Pancreas (tissue), 10 donors: ENCODE results near the gene TLCD5. TPM values are rescaled to one million over a fixed set of nuclear protein-coding genes. Genes with fewer than 3 reads are reported as not detected.

ENCODE experiments used
- ATAC-seq, 4 donors: fragments of 200-7000 bp; cut with Tn5 transposase; one replicate each; pipeline versions ENCODE4 v1.8.0 to v1.9.1; 2020; ENCODE audit warnings: mild to moderate bottlenecking in 4 of 4, moderate library complexity in 4 of 4
- DNase-seq, 6 donors: peaks; one replicate each; pipeline ENCODE4 v3.0.0-alpha.2; 2020
- FAIRE-seq: peaks from 2 replicates; lab custom pipeline; 2012; peaks lifted over from hg19 to GRCh38; lab: Jason Lieb, UNC
- H3K27ac ChIP-seq, 4 donors: fragments of 200-600 bp; sonication (generic); 1 replicate in 3 of 4; 2 replicates in 1 of 4; pipeline versions ENCODE4 v1.5.0 to v1.8.0; 2020
- H3K27me3 ChIP-seq, 4 donors: fragments of 200-600 bp; one replicate each; pipeline ENCODE4 v1.8.0; 2021
- H3K36me3 ChIP-seq, 3 donors: fragments of 200-600 bp; sonication (generic) in 1 of 3; one replicate each; pipeline versions ENCODE4 v1.5.0 to v1.8.0; 2020 to 2021
- H3K4me1 ChIP-seq, 3 donors: fragments of 200-600 bp; one replicate each; pipeline ENCODE4 v1.8.0; 2021
- H3K4me3 ChIP-seq, 4 donors: fragments of 200-600 bp; sonication (generic) in 2 of 4; one replicate each; pipeline versions ENCODE4 v1.5.0 to v1.8.0; 2020 to 2021
- H3K9me3 ChIP-seq, 4 donors: fragments of 200-600 bp; one replicate each; pipeline ENCODE4 v1.8.0; 2021
- CTCF ChIP-seq, 4 donors: fragments of 200-600 bp; sonication (generic) in 3 of 4; IDR thresholded peaks; one replicate each; pipeline versions ENCODE4 v1.5.0 to v1.8.0; 2021; ENCODE audit warnings: antibody characterized with exemption in 4 of 4
- WGBS, 2 donors: extraction: QIAGEN DNeasy Blood & Tissue Kit; methylation state at CpG; one replicate each; pipeline ENCODE4 v1.1.7; 2013; 5-methylcytosine and 5-hydroxymethylcytosine counted together
- intact Hi-C, 3 donors: fragments of 100-400 bp; cut with DNase I; formaldehyde crosslinking; loops; one replicate each; pipeline versions ENCODE4 v1.11.1 to v1.14.2; 2022
- polyA plus RNA-seq, 2 donors: library from polyadenylated mRNA; stranded (reverse); fragments of 200-250 nt; gene quantifications; one replicate each; pipeline ENCODE4 v1.2.3, GENCODE V29; 2013
- total RNA-seq, 6 donors: library from RNA; stranded (reverse); fragmentation: NEBNext Ultra II Directional in 4 of 6; extraction: Animal tissue kit (Norgen Biotek cat#: 25700) in 4 of 6; gene quantifications; one replicate each; pipeline versions ENCODE4 v1.2.1 to v1.2.4, GENCODE V29; 2021 to 2023
- donor health status: healthy with polysubstance abuse.
- donor health status: DM: no; HTN: no; CAD: no; lungs with moderate emphysema.
- donor health status: DM: no; HTN: no; CAD: no.
- donor health status: control.
- donor health status: control.
- donor health status: Bipolar disorder and iron deficiency.
- donor health status: DM: yes; HTN: yes; CAD: no.
- donor health status: DM: no; HTN: no; CAD: no.
- donor health status: DM: no; HTN: no; CAD: no.
- donor health status: DM: yes; HTN: yes; CAD: no.

TLCD5 gene
- total and polyA plus RNA-seq, 8 donors = 1.5 to 5.7 (median 2.6) TPM

- intact Hi-C loops = no loop called here
- H3K27ac ChIP-seq = peak overlapping the region in 2 of 4 donors; percentile 93 to 95
- DNase-seq (no peak), ATAC-seq (no peak), FAIRE-seq (no peak)
- 8% methylated on average over 6 of the region's 6 CpGs for WGBS, 2 donors
- no peak for TF ChIP-seq CTCF (IDR thresholded peaks at IDR 0.05)
- no peaks in the 10 kb centered on the region for H3K9me3 ChIP-seq
- H3K27me3 ChIP-seq = no peaks in the 10 kb centered on the region
- H3K4me3 ChIP-seq = peak overlapping the region in 2 of 4 donors; percentile 82 to 90
- no peaks in the 10 kb centered on the region for H3K36me3 ChIP-seq
- H3K4me1 ChIP-seq = peaks cover 26 to 37% (median 33%) of the 10 kb centered on the region in 3 donors
Measured at GRCh38 chr11:120339394-120339890, 14.3 kb downstream of the TLCD5 start.

GRCh38 chr11:120340529-120340928, 15.4 kb downstream of the TLCD5 start:
- H3K27me3 ChIP-seq = no peaks in the 10 kb centered on the region
- intact Hi-C loops = loop anchor here in 2 of 3 donors (10.0 kb wide), 2 partner anchors 54 to 74 kb away; no protein-coding TSS in a partner anchor
- H3K9me3 ChIP-seq = no peaks in the 10 kb centered on the region
- H3K4me3 ChIP-seq = no peak overlapping the region
- peak overlapping the region in 1 of 4 donors; percentile 43 for H3K27ac ChIP-seq
- DNase-seq = no peak
- peak; percentile 59 for FAIRE-seq
- no peaks in the 10 kb centered on the region for H3K36me3 ChIP-seq
- no peak for ATAC-seq
- 5 to 7% methylated on average over 2 of the region's 2 CpGs for WGBS, 2 donors
- TF ChIP-seq CTCF (IDR thresholded peaks at IDR 0.05) = no peak
- H3K4me1 ChIP-seq = peaks cover 26 to 43% (median 30%) of the 10 kb centered on the region in 3 donors

GRCh38 chr11:120342226-120342625, 17.1 kb downstream of the TLCD5 start:
- Histone ChIP-seq H3K4me1 (peaks cover 30 to 50% (median 36%) of the 10 kb centered on the region in 3 donors), H3K36me3 (no peaks in the 10 kb centered on the region), H3K27ac (no peak overlapping the region), H3K9me3 (no peaks in the 10 kb centered on the region), H3K4me3 (no peak overlapping the region), H3K27me3 (no peaks in the 10 kb centered on the region)
- DNase-seq (no peak), ATAC-seq (no peak), FAIRE-seq (no peak)
- 63 to 72% methylated on average over 3 of the region's 3 CpGs for WGBS, 2 donors
- intact Hi-C loops = loop anchor here in 2 of 3 donors (10.0 kb wide), 2 partner anchors 53 to 73 kb away; no protein-coding TSS in a partner anchor
- TF ChIP-seq CTCF (IDR thresholded peaks at IDR 0.05) = no peak

GRCh38 chr11:120342678-120343077, 17.6 kb downstream of the TLCD5 start:
- no peaks in the 10 kb centered on the region for H3K36me3 ChIP-seq
- ATAC-seq (no peak), DNase-seq (no peak), FAIRE-seq (no peak)
- no peaks in the 10 kb centered on the region for H3K27me3 ChIP-seq
- H3K4me3 ChIP-seq = no peak overlapping the region
- no peak overlapping the region for H3K27ac ChIP-seq
- no peaks in the 10 kb centered on the region for H3K9me3 ChIP-seq
- 71 to 83% methylated on average over 3 of the region's 3 CpGs for WGBS, 2 donors
- intact Hi-C loops = loop anchor here in 2 of 3 donors (10.0 kb wide), 2 partner anchors 52 to 72 kb away; no protein-coding TSS in a partner anchor
- no peak for TF ChIP-seq CTCF (IDR thresholded peaks at IDR 0.05)
- H3K4me1 ChIP-seq = peaks cover 30 to 50% (median 36%) of the 10 kb centered on the region in 3 donors

GRCh38 chr11:120343429-120343828, 18.3 kb downstream of the TLCD5 start:
- ATAC-seq (peak in 1 of 4 donors; percentile 32), FAIRE-seq (no peak), DNase-seq (no peak)
- Histone ChIP-seq H3K4me3 (no peak overlapping the region), H3K9me3 (no peaks in the 10 kb centered on the region), H3K27ac (no peak overlapping the region), H3K27me3 (no peaks in the 10 kb centered on the region), H3K36me3 (no peaks in the 10 kb centered on the region), H3K4me1 (peaks cover 28 to 50% (median 30%) of the 10 kb centered on the region in 3 donors)
- WGBS, 2 donors = 89% methylated on average over 2 of the region's 2 CpGs
- intact Hi-C loops = loop anchor here in 2 of 3 donors (10.0 kb wide), 2 partner anchors 51 to 71 kb away; no protein-coding TSS in a partner anchor
- TF ChIP-seq CTCF (IDR thresholded peaks at IDR 0.05) = no peak
